ENCODE measurements around the gene JOSD1. TPM values are rescaled to one million over a fixed set of nuclear protein-coding genes. Genes with fewer than 3 reads are reported as not detected.

Gene JOSD1
- total RNA-seq, 4 donors from 2014 or later = 25.1 to 50.5 (median 42.4) TPM

DNA sequence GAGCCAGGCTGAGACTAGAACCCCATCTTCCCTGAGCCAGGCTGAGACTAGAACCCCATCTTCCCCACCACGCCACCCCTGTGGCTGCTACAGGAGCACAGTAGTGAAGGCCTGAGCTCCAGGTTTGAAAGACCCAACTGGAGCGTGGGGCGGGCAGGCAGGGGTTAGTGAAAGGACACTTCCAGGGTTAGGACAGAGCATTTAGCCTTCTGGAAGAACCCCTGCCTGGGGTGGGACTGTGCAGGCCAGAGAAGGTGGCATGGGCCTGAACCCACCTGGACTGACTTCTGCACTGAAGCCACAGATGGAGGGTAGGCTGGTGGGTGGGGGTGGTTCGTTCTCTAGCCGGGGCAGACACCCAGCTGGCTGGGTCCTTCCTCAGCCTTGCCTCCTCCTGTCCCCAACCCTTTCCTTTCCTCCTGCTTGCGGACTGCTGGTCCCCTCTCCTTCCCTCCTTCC, 31.0 kb upstream of the JOSD1 start:
- intact Hi-C loops (cut with DNase I; ENCODE audit: low total_unique reads) = loop anchor here (2.0 to 10.0 kb wide), 2 partner anchors 13 to 227 kb away; partner anchors contain the start of gene DDX17
- in situ Hi-C loops (cut with MboI; ENCODE audit: low sequenced_read_pairs in 4 of 4) = no loop called here
- no peak overlapping the region for H3K4me3 ChIP-seq
- ATAC-seq (no peak), DNase-seq (no peak)
- peak overlapping the region; percentile 83 to 92 (median 88) for H3K27ac ChIP-seq
- H3K4me1 ChIP-seq = peaks cover 38% of the 10 kb centered on the region in 2 donors
- TF ChIP-seq POLR2A (IDR thresholded peaks at IDR 0.05) = no peak
- TF ChIP-seq, protein P1, sequence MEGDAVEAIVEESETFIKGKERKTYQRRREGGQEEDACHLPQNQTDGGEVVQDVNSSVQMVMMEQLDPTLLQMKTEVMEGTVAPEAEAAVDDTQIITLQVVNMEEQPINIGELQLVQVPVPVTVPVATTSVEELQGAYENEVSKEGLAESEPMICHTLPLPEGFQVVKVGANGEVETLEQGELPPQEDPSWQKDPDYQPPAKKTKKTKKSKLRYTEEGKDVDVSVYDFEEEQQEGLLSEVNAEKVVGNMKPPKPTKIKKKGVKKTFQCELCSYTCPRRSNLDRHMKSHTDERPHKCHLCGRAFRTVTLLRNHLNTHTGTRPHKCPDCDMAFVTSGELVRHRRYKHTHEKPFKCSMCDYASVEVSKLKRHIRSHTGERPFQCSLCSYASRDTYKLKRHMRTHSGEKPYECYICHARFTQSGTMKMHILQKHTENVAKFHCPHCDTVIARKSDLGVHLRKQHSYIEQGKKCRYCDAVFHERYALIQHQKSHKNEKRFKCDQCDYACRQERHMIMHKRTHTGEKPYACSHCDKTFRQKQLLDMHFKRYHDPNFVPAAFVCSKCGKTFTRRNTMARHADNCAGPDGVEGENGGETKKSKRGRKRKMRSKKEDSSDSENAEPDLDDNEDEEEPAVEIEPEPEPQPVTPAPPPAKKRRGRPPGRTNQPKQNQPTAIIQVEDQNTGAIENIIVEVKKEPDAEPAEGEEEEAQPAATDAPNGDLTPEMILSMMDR (IDR thresholded peaks at IDR 0.05 in 4 of 5, conservative IDR thresholded peaks at IDR 0.05 in 1 of 5) = no peak
- no peaks in the 10 kb centered on the region for H3K27me3 ChIP-seq
- H3K9me3 ChIP-seq = no peaks in the 10 kb centered on the region
- H3K36me3 ChIP-seq = peaks cover 6 to 60% of the 10 kb centered on the region in 2 donors

DNA sequence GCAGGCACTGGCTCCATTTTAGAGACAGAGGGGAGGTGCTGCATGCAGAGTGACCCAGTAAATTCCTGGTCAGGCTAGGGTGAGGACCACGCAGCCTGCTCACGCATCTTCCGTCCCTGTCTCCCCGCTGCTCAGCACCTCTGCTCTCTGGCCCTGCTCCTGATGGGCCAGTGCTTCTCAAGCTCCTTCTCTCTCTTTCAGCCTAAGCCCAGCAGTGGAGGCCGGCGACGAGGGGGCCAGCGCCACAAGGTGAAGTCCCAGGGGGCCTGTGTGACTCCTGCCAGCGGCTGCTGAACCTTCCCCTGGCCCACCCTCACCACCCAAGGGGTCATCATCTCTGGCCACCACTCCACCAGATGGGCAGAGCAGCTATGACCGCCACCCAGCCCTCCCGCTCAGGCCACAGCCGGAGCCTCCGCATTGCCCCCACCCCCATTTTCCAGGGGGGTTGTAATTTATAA, 29.7 kb upstream of the JOSD1 start:
- Histone ChIP-seq H3K4me1 (peaks cover 32 to 34% of the 10 kb centered on the region in 2 donors), H3K4me3 (no peak overlapping the region), H3K27ac (no peak overlapping the region), H3K36me3 (peaks cover 6 to 60% of the 10 kb centered on the region in 2 donors), H3K27me3 (no peaks in the 10 kb centered on the region), H3K9me3 (no peaks in the 10 kb centered on the region)
- ATAC-seq = no peak
- TF ChIP-seq POLR2A (IDR thresholded peaks at IDR 0.05) = no peak
- TF ChIP-seq, protein P1 (IDR thresholded peaks at IDR 0.05 in 4 of 5, conservative IDR thresholded peaks at IDR 0.05 in 1 of 5) = no peak
- in situ Hi-C loops (cut with MboI; ENCODE audit: low sequenced_read_pairs in 4 of 4) (no loop called here), intact Hi-C loops (cut with DNase I; ENCODE audit: low total_unique reads) (loop anchor here (10.0 kb wide), 1 partner anchor 226 kb away; the partner anchor contains the start of gene DDX17)
- DNase-seq = no peak

DNA sequence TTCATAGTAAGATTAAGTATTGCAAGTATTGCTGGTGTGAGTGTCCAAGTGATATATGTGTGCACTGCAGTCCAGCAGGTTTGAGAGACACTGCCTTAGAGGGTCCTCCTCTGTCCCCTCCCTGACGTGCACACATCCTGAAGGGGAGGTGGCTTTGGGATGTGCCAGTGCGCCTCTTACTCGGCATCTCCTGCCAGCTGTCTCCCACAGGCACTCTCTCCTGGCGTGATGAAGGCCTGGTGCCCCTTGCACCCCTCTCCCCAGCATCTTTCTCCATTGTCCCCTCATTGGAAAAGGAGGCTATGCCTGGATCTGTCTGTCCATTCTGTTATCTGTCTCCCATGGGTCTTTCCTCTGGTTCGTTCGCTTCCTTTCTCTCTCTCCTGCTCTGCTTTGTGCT, 29.2 kb upstream of the JOSD1 start:
- H3K27me3 ChIP-seq = no peaks in the 10 kb centered on the region
- intact Hi-C loops (cut with DNase I; ENCODE audit: low total_unique reads) (loop anchor here (10.0 kb wide), 1 partner anchor 225 kb away; the partner anchor contains the start of gene DDX17), in situ Hi-C loops (cut with MboI; ENCODE audit: low sequenced_read_pairs in 4 of 4) (no loop called here)
- ATAC-seq (no peak), DNase-seq (no peak)
- no peak overlapping the region for H3K27ac ChIP-seq
- no peak overlapping the region for H3K4me3 ChIP-seq
- H3K36me3 ChIP-seq = peaks cover 6 to 60% of the 10 kb centered on the region in 2 donors
- H3K4me1 ChIP-seq = peaks cover 27 to 29% of the 10 kb centered on the region in 2 donors
- no peaks in the 10 kb centered on the region for H3K9me3 ChIP-seq
- TF ChIP-seq, protein P1 (IDR thresholded peaks at IDR 0.05 in 4 of 5, conservative IDR thresholded peaks at IDR 0.05 in 1 of 5) = no peak
- TF ChIP-seq POLR2A (IDR thresholded peaks at IDR 0.05) = no peak

DNA sequence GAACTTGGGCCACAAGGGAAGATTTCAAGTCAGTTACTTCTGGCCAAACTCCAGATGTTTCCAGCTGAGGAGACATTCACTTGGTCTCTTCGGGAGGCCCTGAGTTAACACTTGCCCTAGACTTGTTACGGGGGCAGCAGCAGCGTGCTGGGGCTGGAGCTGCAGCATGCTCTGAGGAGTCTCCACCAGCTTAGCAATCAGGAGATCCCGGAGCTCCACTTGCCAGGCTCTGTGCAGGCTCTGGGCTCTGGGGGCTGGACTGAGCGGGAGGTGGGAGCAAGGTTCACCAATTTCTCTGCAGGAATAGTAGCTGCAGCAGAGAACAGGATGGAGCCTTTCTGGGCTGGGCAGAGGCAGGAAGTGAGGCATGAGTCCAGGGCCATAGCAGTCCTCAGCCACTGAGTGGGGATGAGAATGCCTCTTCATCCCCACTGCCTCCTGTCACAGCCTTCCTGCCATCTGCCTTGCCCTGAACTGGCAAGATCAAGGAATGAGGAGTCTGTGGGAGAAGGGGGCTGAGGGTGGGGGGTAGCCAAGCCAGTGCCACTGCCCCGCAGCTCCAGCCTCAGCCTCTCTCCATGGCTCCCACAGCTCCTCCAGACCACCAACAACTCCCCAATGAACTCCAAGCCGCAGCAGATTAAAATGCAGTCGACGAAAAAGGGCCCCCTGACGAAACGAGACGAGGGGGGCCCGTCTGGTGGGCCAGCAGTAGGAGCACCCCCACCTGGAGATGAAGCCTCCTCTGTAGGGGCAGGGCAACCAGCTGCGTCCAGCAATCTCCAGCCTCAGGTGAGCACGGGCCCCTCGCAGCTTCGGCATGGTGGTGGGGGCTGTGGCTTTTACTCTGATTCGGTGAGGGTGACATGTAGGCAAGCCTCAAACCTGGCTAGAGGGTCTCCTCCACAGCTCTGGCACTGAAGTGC, 28.4 kb upstream of the JOSD1 start:
- Histone ChIP-seq H3K36me3 (peaks cover 6 to 66% of the 10 kb centered on the region in 2 donors), H3K9me3 (no peaks in the 10 kb centered on the region), H3K4me3 (no peak overlapping the region), H3K4me1 (peaks cover 19 to 21% of the 10 kb centered on the region in 2 donors), H3K27me3 (no peaks in the 10 kb centered on the region), H3K27ac (no peak overlapping the region)
- DNase-seq (no peak), ATAC-seq (no peak)
- in situ Hi-C loops (cut with MboI; ENCODE audit: low sequenced_read_pairs in 4 of 4) = no loop called here
- intact Hi-C loops (cut with DNase I; ENCODE audit: low total_unique reads) = no loop called here
- TF ChIP-seq POLR2A (IDR thresholded peaks at IDR 0.05) = no peak
- TF ChIP-seq, protein P1 (IDR thresholded peaks at IDR 0.05 in 4 of 5, conservative IDR thresholded peaks at IDR 0.05 in 1 of 5) = no peak
